ENCODE results near the gene ZNF174.

The ZNF174 gene

DNA sequence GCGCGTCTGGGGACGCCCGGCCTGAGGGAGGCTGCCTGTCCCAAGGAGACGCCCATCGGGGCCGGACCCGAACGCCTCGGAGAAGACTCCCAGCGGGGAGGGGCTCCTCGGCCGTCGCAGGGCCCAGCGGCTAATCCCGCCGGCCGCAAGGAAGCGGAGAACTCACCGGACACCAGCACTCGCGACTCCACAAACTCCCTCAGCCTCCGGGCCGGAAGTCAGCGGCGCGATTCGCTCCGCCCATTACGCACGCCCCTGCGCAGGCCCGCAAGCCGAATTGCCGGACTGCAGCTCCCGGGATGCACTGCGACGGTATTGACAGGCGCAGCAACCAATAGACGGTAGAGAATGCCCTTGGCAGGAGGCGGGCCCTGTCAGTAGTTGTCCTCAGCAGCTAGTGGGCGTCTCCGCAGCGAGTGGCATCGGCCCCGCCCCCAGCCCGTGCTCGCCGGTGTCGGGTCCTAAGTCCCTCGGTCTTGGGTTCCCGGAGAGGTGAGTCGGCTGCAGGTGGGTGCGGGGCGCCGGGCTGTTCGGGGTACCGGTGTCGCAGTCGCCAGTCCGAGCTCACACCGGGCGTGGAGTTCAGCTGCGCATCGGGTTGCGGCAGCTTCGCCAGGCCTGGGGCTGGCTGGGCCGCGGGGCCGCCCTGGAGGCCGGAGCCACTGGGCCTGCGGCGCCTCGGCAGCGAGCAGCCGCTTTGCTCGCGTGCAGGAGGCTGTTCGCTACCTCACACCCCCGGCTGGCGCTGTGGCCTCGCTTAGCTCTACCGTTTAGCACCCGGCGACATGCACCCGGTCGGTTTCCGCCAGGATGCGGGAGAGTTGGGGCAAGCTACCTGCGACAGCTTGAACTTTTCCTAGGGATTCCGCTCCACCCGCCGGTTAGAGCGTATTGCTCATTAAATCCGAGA lies at the start of gene ZNF174, which contains the start of gene ZSCAN32:
TSS of gene ZNF174 (plus strand) at position 437 of the 910 bp plus-strand sequence. CDS start 790 bp downstream, outside the sequence.
TSS of gene ZSCAN32 (minus strand) at position 226 of the 910 bp plus-strand sequence. CDS start 3,447 bp downstream, outside the sequence.
- DNase-seq (ENCODE audit: extremely low read depth in 1 of 2, low read depth in 1 of 2), result peak; percentile 98 to 99

DNA sequence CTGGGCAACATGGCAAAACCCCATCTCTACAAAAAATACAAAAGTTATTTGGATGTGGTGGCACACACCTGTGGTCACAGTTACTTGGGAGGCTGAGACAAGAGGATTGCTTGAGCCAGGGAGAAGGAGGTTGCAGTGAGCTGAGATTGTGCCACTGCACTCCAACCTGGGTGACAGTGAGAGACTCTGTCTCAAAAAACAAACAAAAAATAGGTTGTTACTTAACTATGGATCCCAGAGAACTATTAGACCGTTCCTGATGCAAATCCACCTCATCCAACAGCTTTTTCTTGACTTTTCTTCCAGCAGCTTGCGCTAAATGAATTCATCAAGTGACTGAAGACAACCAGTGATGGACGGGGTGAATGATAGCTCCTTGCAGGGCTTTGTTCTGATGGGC lies 45.4 kb upstream of the ZNF174 start, which contains the start of gene OR2C1:
TSS of gene OR2C1 (plus strand) at position 301 of the 400 bp plus-strand sequence. CDS start at position 353, 52 bp downstream.
- DNase-seq (ENCODE audit: extremely low read depth in 1 of 2, low read depth in 1 of 2), result no peak

DNA sequence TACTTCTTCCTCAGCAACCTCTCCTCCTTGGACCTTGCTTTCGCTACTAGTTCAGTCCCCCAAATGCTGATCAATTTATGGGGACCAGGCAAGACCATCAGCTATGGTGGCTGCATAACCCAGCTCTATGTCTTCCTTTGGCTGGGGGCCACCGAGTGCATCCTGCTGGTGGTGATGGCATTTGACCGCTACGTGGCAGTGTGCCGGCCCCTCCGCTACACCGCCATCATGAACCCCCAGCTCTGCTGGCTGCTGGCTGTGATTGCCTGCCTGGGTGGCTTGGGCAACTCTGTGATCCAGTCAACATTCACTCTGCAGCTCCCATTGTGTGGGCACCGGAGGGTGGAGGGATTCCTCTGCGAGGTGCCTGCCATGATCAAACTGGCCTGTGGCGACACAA lies 44.9 kb upstream of the ZNF174 start:
- DNase-seq (ENCODE audit: extremely low read depth in 1 of 2, low read depth in 1 of 2), result no peak

DNA sequence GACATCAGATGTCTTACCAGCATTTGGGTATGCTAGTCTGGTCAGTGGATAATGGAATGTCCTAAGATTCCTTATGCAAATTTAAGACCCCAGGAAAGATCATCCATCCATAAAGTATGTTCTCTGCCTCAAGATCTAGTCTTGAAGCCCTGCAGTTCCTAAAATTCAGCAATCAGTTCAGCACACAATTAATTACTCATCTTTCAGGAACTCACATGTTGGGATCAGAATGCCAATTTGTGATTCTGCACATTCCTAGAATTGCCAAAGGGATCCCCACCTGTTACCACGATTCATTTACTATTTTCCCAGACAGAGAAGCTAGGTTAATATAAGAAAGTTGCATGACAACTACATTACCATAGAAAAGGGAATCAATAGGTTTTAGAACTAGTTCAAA lies 42.1 kb upstream of the ZNF174 start:
- no peak for DNase-seq (ENCODE audit: extremely low read depth in 1 of 2, low read depth in 1 of 2)

DNA sequence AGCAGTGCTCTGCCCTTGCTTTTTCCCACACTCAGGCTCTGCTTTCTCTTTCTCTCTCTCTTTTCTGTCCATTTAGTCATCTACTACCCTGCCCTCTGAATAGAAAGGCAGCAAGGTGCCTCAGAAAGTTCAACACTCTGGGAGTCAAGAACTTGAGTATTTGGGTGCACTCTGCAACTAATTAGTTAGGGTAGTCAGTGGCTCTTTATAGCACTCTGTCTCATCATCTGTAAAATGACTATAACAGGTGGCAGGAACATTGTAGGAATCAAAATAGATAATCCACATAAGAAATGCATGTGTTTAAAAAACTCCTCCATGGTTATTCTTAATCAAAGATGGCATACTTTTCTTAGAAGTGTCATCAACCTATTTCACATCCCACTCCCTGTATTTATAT lies 38.1 kb upstream of the ZNF174 start:
- DNase-seq (ENCODE audit: extremely low read depth in 1 of 2, low read depth in 1 of 2), result no peak

DNA sequence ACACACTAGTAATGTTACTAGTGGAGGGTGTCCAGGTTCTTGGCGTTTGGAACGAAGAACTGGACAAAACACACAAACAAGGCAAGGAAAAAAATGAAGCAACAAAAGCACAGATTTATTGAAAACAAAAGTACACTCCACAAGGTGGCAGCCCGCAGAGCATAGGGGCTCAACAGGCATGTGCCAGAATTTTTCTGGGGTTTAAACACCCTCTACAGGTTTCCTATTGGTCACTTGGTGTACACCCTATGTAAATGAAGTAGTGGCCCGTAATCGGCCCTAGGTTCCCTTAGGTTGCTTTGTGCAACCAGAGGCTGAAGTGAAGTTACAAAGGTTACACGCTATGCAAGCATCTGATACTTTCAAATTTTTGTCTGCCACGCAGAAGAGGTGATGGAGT lies 37.2 kb upstream of the ZNF174 start:
- no peak for DNase-seq (ENCODE audit: extremely low read depth in 1 of 2, low read depth in 1 of 2)

GRCh38 chr16:3364774-3365427 lies 36.1 kb upstream of the ZNF174 start:
- DNase-seq (ENCODE audit: extremely low read depth in 1 of 2, low read depth in 1 of 2), result peak; percentile 74 to 86

DNA sequence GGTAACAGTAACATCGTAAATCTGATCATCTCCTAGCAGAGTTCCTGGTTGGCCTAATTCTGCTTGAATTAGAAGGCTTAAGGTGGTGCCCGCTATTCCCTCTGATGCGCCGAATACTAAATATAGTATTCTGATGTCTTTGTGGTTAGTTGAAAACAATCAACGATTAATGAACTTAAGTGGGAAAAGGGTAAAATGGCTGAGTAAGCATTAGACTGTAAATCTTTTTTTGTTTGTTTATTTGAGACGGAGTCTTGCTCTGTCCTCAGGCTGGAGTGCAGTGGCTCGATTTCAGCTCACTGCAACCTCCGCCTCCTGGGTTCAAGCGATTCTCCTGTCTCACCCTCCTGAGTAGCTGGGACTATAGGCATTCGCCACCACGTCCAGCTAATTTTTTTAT lies 31.9 kb upstream of the ZNF174 start:
- no peak for DNase-seq (ENCODE audit: extremely low read depth in 1 of 2, low read depth in 1 of 2)

GRCh38 chr16:3375680-3376079 lies 25.3 kb upstream of the ZNF174 start:
- DNase-seq (ENCODE audit: extremely low read depth in 1 of 2, low read depth in 1 of 2), result no peak

GRCh38 chr16:3377917-3378316 lies 23.1 kb upstream of the ZNF174 start:
- DNase-seq (ENCODE audit: extremely low read depth in 1 of 2, low read depth in 1 of 2), result no peak

DNA sequence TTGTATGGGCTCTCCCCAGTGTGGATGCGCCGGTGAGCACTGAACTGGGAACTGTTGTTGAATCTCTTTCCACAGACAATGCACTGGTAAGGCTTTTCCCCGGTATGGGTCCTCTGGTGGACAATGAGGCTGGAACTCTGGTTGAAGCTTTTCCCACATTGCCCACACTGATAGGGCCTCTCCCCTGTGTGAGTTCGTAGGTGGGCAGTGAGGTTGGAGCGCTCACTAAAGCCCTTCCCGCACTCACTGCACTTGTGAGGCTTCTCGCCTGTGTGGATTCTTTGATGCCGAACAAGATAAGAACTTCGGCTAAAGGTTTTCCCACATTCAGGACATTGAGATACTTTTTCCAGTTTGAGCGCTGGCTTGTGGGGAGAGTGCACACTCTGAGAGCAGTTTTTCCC lies 18.0 kb upstream of the ZNF174 start:
- DNase-seq (ENCODE audit: extremely low read depth in 1 of 2, low read depth in 1 of 2), result no peak

- no peak for DNase-seq (ENCODE audit: extremely low read depth in 1 of 2, low read depth in 1 of 2)
Measured at GRCh38 chr16:3388325-3388724, 12.7 kb upstream of the ZNF174 start.

DNA sequence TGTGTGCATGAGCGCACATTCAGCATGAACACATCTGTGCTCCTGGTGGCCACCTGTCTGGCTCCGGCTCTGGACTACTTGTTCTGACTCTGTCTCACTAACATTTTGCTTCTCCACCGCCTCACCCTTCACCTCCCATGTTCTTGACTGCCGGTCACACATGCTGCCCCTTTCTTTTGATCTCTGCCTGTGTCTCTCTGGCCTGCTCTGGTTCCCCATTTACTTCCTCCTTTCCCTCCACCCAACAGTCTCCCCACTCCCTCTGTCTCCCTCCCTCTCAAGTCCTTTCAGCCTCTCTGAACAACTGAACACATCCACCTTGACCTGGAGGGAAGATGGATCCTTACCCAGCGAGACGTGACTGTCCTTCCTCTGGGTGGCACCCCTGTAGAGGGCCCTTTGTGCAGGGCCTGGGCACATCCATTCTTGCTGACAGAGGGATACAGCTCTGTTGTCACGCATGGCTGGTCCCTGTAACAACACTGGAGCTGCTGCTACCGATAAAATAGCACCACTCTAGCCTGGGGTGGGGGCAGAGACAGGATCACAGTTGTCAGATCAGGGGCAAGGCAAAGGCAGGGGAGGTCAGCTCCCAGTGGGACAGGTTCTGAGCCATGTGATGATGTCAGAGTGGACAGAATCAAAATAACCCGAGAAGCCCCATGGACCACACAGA lies 11.2 kb upstream of the ZNF174 start:
- DNase-seq (ENCODE audit: extremely low read depth in 1 of 2, low read depth in 1 of 2), result no peak

DNA sequence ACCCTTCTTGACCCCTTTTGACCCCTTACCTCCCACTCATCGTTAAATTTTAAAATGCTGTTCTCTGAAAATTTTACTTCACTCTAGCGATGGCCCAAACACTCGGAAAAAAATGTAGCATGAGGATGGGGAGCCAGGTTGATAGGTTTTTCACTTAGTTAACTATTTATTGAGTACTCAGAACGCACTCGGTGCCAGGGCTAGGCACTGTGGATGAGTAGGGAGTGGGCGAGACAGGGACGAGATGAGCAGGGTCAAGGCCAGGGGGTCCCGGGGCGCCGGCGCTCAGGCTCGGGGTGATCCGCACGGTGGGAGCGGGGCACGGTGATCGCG lies 603 bp upstream of the ZNF174 start:
- DNase-seq (ENCODE audit: extremely low read depth in 1 of 2, low read depth in 1 of 2), result no peak

- no peak for DNase-seq (ENCODE audit: extremely low read depth in 1 of 2, low read depth in 1 of 2)
Measured at GRCh38 chr16:3401719-3402397, 843 bp downstream of the ZNF174 start.

- no peak for DNase-seq (ENCODE audit: extremely low read depth in 1 of 2, low read depth in 1 of 2)
Measured at GRCh38 chr16:3408561-3409197, 7.7 kb downstream of the ZNF174 start.

DNA sequence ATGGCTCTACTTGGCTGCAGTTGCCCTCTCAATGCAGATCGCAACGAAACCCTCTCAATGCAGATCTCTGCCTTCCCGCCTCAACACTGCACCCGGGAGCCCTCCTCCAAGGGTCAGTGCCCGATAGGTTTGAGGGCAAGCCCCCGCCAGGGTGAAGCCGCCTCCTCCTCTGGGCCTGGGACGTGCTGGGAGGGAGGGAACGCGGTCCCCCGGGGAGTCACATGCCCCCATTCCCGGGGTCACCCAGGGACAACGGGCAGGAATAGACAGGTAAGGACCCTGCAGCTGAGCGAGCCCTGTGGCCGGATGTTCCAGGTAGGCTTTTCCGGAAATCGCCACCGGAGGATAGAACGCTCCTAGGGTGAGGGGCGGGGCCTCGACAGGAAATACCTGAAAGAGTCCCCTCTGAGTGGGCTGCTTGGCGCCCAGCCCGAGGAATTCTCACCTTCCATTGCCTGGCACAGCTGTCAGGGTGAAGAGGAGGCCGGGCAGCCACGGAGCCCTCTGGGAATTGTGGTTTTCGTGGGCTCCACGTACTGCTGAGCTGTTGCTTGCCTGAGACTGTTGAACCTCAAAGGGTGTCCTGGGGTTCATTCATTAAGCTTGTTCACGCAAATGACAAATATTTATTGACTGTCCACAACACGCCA lies 12.8 kb downstream of the ZNF174 start:
- no peak for DNase-seq (ENCODE audit: extremely low read depth in 1 of 2, low read depth in 1 of 2)

DNA sequence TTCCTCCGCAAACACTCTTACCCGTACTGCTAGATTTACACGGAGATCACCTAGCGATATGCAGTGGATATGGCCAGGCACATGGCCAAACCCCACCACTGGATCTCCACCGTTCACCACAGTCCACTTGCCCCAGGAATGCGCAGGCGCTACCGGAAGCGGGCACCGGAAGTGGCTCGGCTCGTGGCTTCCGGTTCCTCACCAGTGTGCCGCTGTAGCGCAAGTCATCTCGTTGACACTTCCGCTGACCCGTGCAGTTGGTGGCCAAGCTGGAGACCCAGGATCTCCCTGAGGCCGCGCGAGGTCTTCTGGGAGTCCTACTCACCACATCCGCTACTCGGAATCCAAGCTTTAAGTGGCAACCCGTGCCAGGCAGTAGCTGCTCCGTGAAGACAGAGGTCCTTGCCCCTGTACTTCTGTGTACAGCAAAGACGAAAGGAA lies 30.8 kb downstream of the ZNF174 start:
- DNase-seq (ENCODE audit: extremely low read depth in 1 of 2, low read depth in 1 of 2), result peak; percentile 43 to 64

DNA sequence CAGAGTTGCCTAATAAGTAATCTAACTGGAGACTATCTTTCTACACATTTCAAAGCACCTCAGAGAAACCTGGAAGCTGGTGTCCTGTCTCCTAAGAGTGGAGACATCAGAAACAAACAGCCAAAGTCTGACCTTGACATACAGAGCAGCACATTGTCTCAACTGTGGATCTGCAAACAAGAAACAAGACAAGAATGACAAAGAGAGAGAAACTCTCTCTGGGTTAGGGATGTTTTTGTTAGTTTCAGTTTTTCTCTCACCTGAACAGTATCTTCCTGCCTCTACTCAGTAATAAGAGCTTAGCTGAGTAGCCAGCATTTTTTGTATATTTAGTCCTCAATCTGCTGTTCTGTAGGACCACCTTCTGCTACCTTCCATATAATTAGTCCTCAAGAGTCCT lies 33.4 kb downstream of the ZNF174 start:
- no peak for DNase-seq (ENCODE audit: extremely low read depth in 1 of 2, low read depth in 1 of 2)

DNA sequence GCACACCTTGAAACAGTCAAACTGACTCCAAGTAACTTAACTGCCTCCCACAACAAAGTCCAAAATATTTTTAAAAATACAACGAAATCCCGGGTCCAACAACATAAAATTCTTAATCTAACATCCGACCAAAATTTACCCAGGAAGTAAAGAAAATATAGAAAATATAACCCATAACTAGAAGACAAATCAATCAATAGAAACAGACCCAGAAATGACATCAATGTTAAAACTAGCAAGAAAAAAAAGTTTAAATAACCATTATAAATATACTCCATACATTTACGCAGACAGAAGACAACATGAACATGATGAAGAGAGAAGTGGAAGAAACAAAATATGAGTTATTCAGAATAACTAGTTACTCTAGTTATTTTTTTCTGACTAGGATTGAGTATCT lies 38.6 kb downstream of the ZNF174 start:
- DNase-seq (ENCODE audit: extremely low read depth in 1 of 2, low read depth in 1 of 2), result no peak
